Measurements from ENCODE around the gene KDM1B.

Gene KDM1B, protein sequence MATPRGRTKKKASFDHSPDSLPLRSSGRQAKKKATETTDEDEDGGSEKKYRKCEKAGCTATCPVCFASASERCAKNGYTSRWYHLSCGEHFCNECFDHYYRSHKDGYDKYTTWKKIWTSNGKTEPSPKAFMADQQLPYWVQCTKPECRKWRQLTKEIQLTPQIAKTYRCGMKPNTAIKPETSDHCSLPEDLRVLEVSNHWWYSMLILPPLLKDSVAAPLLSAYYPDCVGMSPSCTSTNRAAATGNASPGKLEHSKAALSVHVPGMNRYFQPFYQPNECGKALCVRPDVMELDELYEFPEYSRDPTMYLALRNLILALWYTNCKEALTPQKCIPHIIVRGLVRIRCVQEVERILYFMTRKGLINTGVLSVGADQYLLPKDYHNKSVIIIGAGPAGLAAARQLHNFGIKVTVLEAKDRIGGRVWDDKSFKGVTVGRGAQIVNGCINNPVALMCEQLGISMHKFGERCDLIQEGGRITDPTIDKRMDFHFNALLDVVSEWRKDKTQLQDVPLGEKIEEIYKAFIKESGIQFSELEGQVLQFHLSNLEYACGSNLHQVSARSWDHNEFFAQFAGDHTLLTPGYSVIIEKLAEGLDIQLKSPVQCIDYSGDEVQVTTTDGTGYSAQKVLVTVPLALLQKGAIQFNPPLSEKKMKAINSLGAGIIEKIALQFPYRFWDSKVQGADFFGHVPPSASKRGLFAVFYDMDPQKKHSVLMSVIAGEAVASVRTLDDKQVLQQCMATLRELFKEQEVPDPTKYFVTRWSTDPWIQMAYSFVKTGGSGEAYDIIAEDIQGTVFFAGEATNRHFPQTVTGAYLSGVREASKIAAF

DNA sequence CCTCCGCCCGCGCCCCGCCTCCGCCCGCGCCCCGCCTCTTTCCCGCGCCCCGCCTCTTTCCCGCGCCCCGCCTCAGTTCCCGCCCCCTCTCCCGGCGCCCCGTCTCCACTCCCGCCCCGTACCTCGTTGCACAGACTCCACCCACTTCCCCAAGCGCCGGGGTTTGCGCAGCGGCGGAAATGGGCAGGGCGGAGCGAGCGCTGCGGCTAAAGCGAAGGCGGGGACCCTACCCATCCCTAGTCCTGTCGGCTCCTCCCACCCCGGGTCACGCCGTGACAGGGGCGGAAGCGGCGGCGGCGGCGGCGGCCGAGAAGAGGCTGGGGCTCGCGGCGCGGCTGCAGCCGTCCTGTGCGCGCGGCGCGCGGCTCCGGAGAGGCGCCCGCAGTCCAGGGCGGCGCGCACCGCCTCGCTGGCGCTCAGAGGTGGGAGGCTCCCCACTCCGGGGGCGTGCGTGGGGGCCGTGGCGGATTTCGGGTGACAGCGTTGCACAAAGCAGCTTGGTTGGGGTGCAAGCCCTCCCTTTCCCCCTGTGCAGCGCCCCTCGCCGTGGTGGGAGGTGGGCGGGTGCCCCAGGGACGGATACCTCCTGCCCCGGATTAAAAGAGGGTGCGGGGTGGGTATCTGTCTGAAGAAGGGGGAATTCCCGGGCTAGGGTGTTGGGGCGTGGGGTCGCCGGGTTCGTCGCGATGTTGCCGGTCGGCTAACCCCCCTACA, at the start of gene KDM1B:
Gene KDM1B (plus strand): TSS at position 273 of the 714 bp plus-strand sequence. CDS start 4,474 bp downstream, outside the sequence.
- H3K9me3 ChIP-seq (ENCODE audit: control insufficient read depth, low read depth, low read length) = no peaks in the 10 kb centered on the region

GRCh38 chr6:18107061-18107460, 48.2 kb upstream of the KDM1B start:
- no peaks in the 10 kb centered on the region for H3K36me3 ChIP-seq (ENCODE audit: control insufficient read depth, low read depth, low read length)
- H3K27ac ChIP-seq (ENCODE audit: low read length) = no peak overlapping the region
- no peaks in the 10 kb centered on the region for H3K9me3 ChIP-seq (ENCODE audit: control insufficient read depth, low read depth, low read length)
- peaks cover 1% of the 10 kb centered on the region for H3K4me1 ChIP-seq (ENCODE audit: control insufficient read depth, low read depth, low read length)
- no peak overlapping the region for H3K9ac ChIP-seq (ENCODE audit: low read length)
- H3K27me3 ChIP-seq (ENCODE audit: control insufficient read depth, insufficient read depth, low read length) = no peaks in the 10 kb centered on the region
- H3K4me3 ChIP-seq (ENCODE audit: low read length) = no peak overlapping the region

More for the DNA sequence above, at the start of gene KDM1B:
- Histone ChIP-seq H3K27ac (ENCODE audit: low read length) (peak within 1 kb of the TSS; percentile 63), H3K4me1 (ENCODE audit: control insufficient read depth, low read depth, low read length) (peaks cover 19% of the 10 kb centered on the region), H3K4me3 (ENCODE audit: low read length) (peak within 1 kb of the TSS; percentile 89), H3K9ac (ENCODE audit: low read length) (peak within 1 kb of the TSS; percentile 82), H3K36me3 (ENCODE audit: control insufficient read depth, low read depth, low read length) (no peaks in the 10 kb centered on the region), H3K27me3 (ENCODE audit: control insufficient read depth, insufficient read depth, low read length) (no peaks in the 10 kb centered on the region)

DNA sequence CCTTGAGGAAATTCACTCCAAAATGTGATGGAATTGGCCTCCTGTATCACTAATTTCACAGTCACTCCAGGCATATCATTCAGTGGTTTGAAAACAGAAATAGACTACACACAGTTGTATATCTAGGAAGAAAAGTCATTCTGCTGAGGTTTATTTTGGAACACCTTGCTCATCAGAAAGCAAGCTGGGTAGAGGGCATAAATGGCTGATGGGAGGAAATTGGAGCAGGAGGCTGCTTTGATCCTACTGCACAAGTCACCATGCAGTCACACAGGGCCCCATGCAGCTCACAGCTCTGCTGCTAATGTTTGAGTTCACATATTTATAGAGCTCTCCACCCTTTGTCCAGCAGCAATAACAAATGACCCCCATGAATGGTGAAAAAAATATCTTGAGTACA, 45.1 kb upstream of the KDM1B start:
- H3K27ac ChIP-seq (ENCODE audit: low read length) = no peak overlapping the region
- H3K36me3 ChIP-seq (ENCODE audit: control insufficient read depth, low read depth, low read length) = no peaks in the 10 kb centered on the region
- no peaks in the 10 kb centered on the region for H3K27me3 ChIP-seq (ENCODE audit: control insufficient read depth, insufficient read depth, low read length)
- H3K9ac ChIP-seq (ENCODE audit: low read length) = no peak overlapping the region
- no peak overlapping the region for H3K4me3 ChIP-seq (ENCODE audit: low read length)
- no peaks in the 10 kb centered on the region for H3K9me3 ChIP-seq (ENCODE audit: control insufficient read depth, low read depth, low read length)
- H3K4me1 ChIP-seq (ENCODE audit: control insufficient read depth, low read depth, low read length) = peaks cover 8% of the 10 kb centered on the region

- H3K27me3 ChIP-seq (ENCODE audit: control insufficient read depth, insufficient read depth, low read length) = no peaks in the 10 kb centered on the region
- no peaks in the 10 kb centered on the region for H3K9me3 ChIP-seq (ENCODE audit: control insufficient read depth, low read depth, low read length)
- H3K9ac ChIP-seq (ENCODE audit: low read length) = no peak overlapping the region
- no peak overlapping the region for H3K4me3 ChIP-seq (ENCODE audit: low read length)
- H3K36me3 ChIP-seq (ENCODE audit: control insufficient read depth, low read depth, low read length) = no peaks in the 10 kb centered on the region
- peaks cover 8% of the 10 kb centered on the region for H3K4me1 ChIP-seq (ENCODE audit: control insufficient read depth, low read depth, low read length)
- no peak overlapping the region for H3K27ac ChIP-seq (ENCODE audit: low read length)
Observed at GRCh38 chr6:18115356-18115755, 39.9 kb upstream of the KDM1B start.

DNA sequence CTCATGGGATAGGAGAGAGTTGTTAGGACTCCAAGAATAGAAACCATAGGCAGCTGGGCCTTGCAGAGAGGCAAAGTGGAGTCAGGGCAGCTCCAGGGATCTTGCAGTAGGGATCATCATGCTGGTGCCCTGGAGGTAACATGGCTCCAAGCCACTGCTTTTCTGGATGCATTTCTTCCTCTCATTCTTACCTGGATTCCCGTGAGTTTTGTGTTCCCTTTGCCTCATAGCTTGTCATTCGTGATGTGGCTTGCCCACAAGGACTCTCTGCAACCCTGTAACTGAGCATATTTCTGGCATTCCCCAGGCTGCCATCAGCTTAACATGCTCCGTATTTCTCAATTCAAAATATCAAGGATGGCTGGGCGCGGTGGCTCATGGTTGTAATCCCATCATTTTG, 38.1 kb upstream of the KDM1B start:
- H3K4me1 ChIP-seq (ENCODE audit: control insufficient read depth, low read depth, low read length) = peaks cover 6% of the 10 kb centered on the region
- H3K4me3 ChIP-seq (ENCODE audit: low read length) = no peak overlapping the region
- H3K27me3 ChIP-seq (ENCODE audit: control insufficient read depth, insufficient read depth, low read length) = peaks cover 11% of the 10 kb centered on the region
- H3K9ac ChIP-seq (ENCODE audit: low read length) = no peak overlapping the region
- no peak overlapping the region for H3K27ac ChIP-seq (ENCODE audit: low read length)
- no peaks in the 10 kb centered on the region for H3K36me3 ChIP-seq (ENCODE audit: control insufficient read depth, low read depth, low read length)
- no peaks in the 10 kb centered on the region for H3K9me3 ChIP-seq (ENCODE audit: control insufficient read depth, low read depth, low read length)

DNA sequence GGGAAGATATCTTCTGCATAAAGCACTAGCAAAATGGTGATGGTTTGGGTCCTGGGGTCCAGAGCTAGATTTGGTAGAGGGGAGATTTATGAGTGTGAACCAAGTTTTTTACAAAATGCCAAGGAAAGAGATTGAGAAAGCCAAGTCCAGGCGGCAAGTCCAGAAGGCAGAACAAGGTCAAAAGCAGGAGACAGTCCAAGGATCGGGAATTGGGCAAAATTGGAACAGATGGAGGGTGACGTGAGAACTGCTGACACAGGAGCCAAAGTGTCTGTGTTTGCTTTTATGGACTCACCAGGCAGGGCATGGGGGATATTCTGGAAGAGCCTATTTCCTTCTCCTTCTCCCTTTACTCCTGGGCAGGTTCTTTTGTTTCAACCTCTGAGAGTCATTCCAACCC, 36.9 kb upstream of the KDM1B start:
- H3K9ac ChIP-seq (ENCODE audit: low read length) = no peak overlapping the region
- H3K4me3 ChIP-seq (ENCODE audit: low read length) = no peak overlapping the region
- no peaks in the 10 kb centered on the region for H3K4me1 ChIP-seq (ENCODE audit: control insufficient read depth, low read depth, low read length)
- H3K27ac ChIP-seq (ENCODE audit: low read length) = no peak overlapping the region
- H3K27me3 ChIP-seq (ENCODE audit: control insufficient read depth, insufficient read depth, low read length) = peaks cover 18% of the 10 kb centered on the region
- no peaks in the 10 kb centered on the region for H3K36me3 ChIP-seq (ENCODE audit: control insufficient read depth, low read depth, low read length)
- no peaks in the 10 kb centered on the region for H3K9me3 ChIP-seq (ENCODE audit: control insufficient read depth, low read depth, low read length)

DNA sequence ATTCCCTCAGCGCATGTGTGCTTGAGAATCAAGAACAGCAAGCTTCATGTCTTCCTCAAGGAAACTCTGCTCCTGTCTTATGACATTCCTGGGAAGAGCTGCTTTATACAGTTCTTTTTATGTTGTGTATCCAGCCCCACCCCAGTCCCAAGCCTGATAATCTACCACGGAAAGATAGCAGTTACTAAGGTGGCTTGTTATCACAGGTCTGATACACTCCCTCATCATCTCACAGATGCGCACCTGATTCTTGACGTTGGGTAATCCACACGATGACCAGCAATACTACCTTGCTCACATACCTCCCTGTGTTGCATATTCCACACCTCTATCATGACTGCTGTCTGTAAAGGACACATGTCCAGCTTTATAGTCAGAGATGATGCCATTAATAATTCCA, 36.0 kb upstream of the KDM1B start:
- no peaks in the 10 kb centered on the region for H3K4me1 ChIP-seq (ENCODE audit: control insufficient read depth, low read depth, low read length)
- no peaks in the 10 kb centered on the region for H3K9me3 ChIP-seq (ENCODE audit: control insufficient read depth, low read depth, low read length)

GRCh38 chr6:18121580-18122127, 33.6 kb upstream of the KDM1B start:
- H3K27me3 ChIP-seq (ENCODE audit: control insufficient read depth, insufficient read depth, low read length) = peaks cover 18% of the 10 kb centered on the region
- H3K9ac ChIP-seq (ENCODE audit: low read length) = no peak overlapping the region
- H3K4me1 ChIP-seq (ENCODE audit: control insufficient read depth, low read depth, low read length) = no peaks in the 10 kb centered on the region
- H3K4me3 ChIP-seq (ENCODE audit: low read length) = no peak overlapping the region
- no peak overlapping the region for H3K27ac ChIP-seq (ENCODE audit: low read length)
- no peaks in the 10 kb centered on the region for H3K9me3 ChIP-seq (ENCODE audit: control insufficient read depth, low read depth, low read length)
- H3K36me3 ChIP-seq (ENCODE audit: control insufficient read depth, low read depth, low read length) = no peaks in the 10 kb centered on the region

More for the DNA sequence above, 36.0 kb upstream of the KDM1B start:
- H3K36me3 ChIP-seq (ENCODE audit: control insufficient read depth, low read depth, low read length) = no peaks in the 10 kb centered on the region
- no peak overlapping the region for H3K9ac ChIP-seq (ENCODE audit: low read length)
- no peak overlapping the region for H3K4me3 ChIP-seq (ENCODE audit: low read length)
- H3K27me3 ChIP-seq (ENCODE audit: control insufficient read depth, insufficient read depth, low read length) = peaks cover 18% of the 10 kb centered on the region
- H3K27ac ChIP-seq (ENCODE audit: low read length) = no peak overlapping the region

DNA sequence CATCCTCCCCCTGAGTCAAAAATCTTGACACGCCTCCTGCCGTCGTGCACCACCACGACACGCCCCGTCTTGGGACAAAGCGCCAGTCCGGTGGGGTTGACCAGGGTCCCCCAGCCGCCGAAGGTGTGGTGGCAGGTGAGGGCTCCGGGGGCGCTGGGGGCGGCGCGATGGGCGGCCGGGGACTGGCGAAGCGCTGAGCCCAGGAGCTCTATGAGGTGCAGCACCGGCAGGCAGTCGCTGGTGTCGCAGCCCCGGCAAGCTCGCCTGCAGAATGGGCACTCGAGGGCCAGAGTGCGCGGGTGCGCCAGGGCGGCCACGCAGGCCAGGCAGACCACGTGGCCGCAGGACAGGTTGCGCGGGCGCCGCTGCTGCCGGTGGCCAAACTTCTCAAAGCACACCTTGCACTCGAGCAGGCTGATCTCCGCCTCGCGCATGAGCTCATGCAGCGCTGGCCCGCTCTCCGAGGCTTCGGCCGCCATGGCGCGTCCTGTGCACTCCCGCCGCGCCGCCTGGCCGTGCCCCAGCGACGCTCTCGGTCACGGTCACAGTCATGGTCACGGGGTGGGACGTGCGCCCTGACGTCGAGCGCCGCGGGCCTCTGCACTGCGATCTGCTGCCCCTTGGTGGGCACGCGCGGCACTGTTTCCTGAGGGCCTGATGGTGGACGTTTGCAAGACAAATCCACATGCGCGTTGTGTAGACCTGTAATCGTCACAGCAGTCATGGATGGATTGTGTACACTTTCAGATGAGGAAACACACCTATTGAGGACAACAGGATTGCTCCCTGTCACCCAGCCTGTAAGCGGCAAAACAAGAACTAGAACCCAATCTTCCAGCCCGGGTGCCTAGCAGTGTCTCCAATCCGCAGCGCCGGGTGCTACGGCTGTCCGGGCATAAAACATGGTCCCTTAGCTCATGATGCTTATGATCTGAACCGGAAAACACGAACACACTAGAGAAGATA, 32.8 kb upstream of the KDM1B start, which contains the start of gene NHLRC1:
Gene NHLRC1 (minus strand): TSS at position 550 of the 966 bp plus-strand sequence. CDS start 71 bp downstream, at position 479.
- H3K9ac ChIP-seq (ENCODE audit: low read length) = no peak within 1 kb of the TSS
- H3K4me1 ChIP-seq (ENCODE audit: control insufficient read depth, low read depth, low read length) = no peaks in the 10 kb centered on the region
- no peaks in the 10 kb centered on the region for H3K9me3 ChIP-seq (ENCODE audit: control insufficient read depth, low read depth, low read length)
- peaks cover 18% of the 10 kb centered on the region for H3K27me3 ChIP-seq (ENCODE audit: control insufficient read depth, insufficient read depth, low read length)
- H3K4me3 ChIP-seq (ENCODE audit: low read length) = peak within 1 kb of the TSS; percentile 34
- H3K27ac ChIP-seq (ENCODE audit: low read length) = no peak within 1 kb of the TSS
- H3K36me3 ChIP-seq (ENCODE audit: control insufficient read depth, low read depth, low read length) = no peaks in the 10 kb centered on the region

GRCh38 chr6:18126121-18126520, 29.1 kb upstream of the KDM1B start:
- H3K27me3 ChIP-seq (ENCODE audit: control insufficient read depth, insufficient read depth, low read length) = peaks cover 17% of the 10 kb centered on the region
- no peak overlapping the region for H3K27ac ChIP-seq (ENCODE audit: low read length)
- no peaks in the 10 kb centered on the region for H3K9me3 ChIP-seq (ENCODE audit: control insufficient read depth, low read depth, low read length)
- H3K4me1 ChIP-seq (ENCODE audit: control insufficient read depth, low read depth, low read length) = no peaks in the 10 kb centered on the region
- no peak overlapping the region for H3K4me3 ChIP-seq (ENCODE audit: low read length)
- no peak overlapping the region for H3K9ac ChIP-seq (ENCODE audit: low read length)
- no peaks in the 10 kb centered on the region for H3K36me3 ChIP-seq (ENCODE audit: control insufficient read depth, low read depth, low read length)

All from iPS-18a (cell line).